Colonic mucosa (tissue), 4 donors: ENCODE data around the gene PFKP. TPM values are rescaled to one million over a fixed set of nuclear protein-coding genes. Genes with fewer than 3 reads are reported as not detected.

Experiments used
- DNase-seq: peaks from one replicate; pipeline ENCODE4 v3.0.0-alpha.2; 2020
- H3K27ac ChIP-seq: fragments of 200-600 bp; one replicate; pipeline ENCODE4 v1.8.0; 2021
- H3K27me3 ChIP-seq: fragments of 200-600 bp; one replicate; pipeline ENCODE4 v1.8.0; 2021
- H3K36me3 ChIP-seq: fragments of 200-600 bp; one replicate; pipeline ENCODE4 v1.8.0; 2021
- H3K4me1 ChIP-seq: fragments of 200-600 bp; one replicate; pipeline ENCODE4 v1.8.0; 2021; ENCODE audit warnings: mild to moderate bottlenecking
- H3K4me3 ChIP-seq: fragments of 200-600 bp; one replicate; pipeline ENCODE4 v1.8.0; 2021
- H3K9ac ChIP-seq, 2 donors: one replicate each; pipeline ENCODE4 v1.7.0; 2013; ENCODE audit warnings: control low read depth in 2 of 2, low read depth in 2 of 2, low read length in 2 of 2
- H3K9me3 ChIP-seq: fragments of 200-600 bp; one replicate; pipeline ENCODE4 v1.8.0; 2021
- intact Hi-C: fragments of 100-400 bp; cut with DNase I; formaldehyde crosslinking; loops from one replicate; pipeline ENCODE4 v1.14.1; 2022
- total RNA-seq, 2 donors: library from RNA; stranded (reverse); fragmentation: NEBNext Ultra II Directional in 1 of 2; extraction: Animal tissue kit (Norgen Biotek cat#: 25700) in 1 of 2; gene quantifications; one replicate each; pipeline ENCODE4 v1.2.1, GENCODE V29; 2021
- TF ChIP-seq, protein P1 (sequence below): fragments of 200-600 bp; IDR thresholded peaks from one replicate; pipeline ENCODE4 v1.8.0; 2022; ENCODE audit warnings: antibody characterized with exemption, mild to moderate bottlenecking
- donor health status: healthy.
- donor health status: DM: no; HTN: no; CAD: no.
- donor health status: DM: no; HTN: no; CAD: no.

The PFKP gene
- total RNA-seq, 2 donors from 2014 or later: 134 to 209 TPM

DNA sequence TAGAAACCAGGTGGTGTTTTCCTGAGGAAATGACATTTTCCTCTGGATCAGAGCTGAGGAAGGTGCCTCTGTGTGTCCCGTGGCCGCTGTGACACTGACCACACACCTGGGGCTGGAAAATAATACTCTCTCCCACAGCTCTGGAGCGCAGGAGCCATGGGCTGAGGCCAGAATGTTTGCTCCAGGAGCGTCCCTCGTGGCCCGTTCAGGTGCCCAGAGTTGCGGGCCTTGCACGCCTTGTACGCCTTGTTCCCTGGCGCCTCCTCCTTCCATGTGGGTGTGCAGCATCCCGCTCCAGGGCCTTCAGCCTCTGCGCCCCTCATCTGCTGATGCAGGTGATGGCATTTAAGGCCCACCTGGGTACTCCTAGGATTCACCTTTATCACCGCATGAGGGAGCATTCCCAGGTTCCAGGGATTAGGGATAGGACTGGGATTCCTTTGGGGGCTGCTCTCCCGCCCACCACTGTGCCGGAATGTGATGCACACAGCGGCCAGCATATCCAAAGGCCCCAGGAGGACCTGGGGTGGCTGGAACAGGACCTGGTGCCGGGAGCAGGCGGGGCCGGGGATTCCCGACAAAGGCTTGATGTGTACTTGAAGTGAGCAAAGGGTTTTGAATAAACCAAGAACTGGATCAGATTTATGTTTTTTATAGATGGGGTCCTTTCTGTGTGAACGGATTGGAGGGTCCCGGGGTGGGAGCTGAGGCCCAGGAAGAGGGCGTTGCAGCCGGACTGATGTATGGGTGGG lies 61.2 kb downstream of the PFKP start:
- H3K27ac ChIP-seq: no peak overlapping the region
- intact Hi-C loops: no loop called here
- no peak overlapping the region for H3K4me3 ChIP-seq
- DNase-seq: no peak
- no peaks in the 10 kb centered on the region for H3K9me3 ChIP-seq
- H3K9ac ChIP-seq: no peak overlapping the region
- no peaks in the 10 kb centered on the region for H3K36me3 ChIP-seq
- TF ChIP-seq, protein P1, sequence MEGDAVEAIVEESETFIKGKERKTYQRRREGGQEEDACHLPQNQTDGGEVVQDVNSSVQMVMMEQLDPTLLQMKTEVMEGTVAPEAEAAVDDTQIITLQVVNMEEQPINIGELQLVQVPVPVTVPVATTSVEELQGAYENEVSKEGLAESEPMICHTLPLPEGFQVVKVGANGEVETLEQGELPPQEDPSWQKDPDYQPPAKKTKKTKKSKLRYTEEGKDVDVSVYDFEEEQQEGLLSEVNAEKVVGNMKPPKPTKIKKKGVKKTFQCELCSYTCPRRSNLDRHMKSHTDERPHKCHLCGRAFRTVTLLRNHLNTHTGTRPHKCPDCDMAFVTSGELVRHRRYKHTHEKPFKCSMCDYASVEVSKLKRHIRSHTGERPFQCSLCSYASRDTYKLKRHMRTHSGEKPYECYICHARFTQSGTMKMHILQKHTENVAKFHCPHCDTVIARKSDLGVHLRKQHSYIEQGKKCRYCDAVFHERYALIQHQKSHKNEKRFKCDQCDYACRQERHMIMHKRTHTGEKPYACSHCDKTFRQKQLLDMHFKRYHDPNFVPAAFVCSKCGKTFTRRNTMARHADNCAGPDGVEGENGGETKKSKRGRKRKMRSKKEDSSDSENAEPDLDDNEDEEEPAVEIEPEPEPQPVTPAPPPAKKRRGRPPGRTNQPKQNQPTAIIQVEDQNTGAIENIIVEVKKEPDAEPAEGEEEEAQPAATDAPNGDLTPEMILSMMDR: no peak
- no peaks in the 10 kb centered on the region for H3K27me3 ChIP-seq
- H3K4me1 ChIP-seq: no peaks in the 10 kb centered on the region

DNA sequence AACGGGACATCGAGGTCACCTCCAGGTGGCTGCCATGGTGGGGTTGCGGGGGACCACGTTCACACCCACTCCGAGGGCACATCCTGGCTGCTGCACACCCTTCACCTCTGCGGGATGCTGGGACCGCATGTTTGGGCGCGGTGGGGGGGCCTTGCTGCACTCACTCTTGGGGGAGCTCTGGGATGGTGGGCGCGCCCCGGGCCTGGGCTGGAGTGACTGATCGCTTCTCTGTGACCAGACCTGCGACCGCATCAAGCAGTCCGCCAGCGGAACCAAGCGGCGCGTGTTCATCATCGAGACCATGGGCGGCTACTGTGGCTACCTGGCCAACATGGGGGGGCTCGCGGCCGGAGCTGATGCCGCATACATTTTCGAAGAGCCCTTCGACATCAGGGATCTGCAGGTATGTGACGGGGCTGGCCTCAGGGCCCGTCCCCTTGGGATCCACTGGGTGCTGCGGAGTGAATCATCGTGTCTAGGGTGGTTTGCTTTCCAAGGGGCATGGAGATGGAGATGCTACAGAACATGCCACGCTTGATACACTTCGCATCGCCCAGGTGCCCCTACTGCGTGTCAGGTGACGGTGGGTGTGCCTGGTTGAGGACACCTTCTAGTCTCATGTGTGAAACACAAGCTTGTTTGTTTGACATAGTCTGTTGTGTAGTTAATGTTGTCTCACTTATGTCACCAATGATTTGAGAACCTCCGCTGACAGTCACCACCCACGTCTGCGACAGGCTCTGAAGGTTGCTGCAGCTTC lies 62.4 kb downstream of the PFKP start:
- Histone ChIP-seq H3K36me3 (no peaks in the 10 kb centered on the region), H3K4me3 (no peak overlapping the region)

DNA sequence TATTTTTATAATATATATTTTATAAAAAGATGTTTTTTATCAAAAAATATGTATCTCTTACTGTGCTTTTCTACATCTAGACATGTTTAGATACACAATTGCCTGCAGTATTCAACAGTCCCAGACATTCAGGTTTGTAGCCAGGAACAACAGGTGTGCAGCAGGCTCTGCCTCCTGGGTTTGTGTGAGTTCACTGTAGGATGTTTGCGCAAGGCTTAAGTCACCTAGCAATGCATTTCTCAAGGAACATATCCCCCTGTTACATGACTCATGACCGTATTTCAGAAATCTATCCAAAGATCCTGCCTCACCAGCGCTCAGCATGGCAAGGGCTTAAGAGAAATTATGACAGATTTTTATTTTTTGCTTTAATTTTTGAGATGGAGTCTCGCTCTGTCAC lies 63.8 kb downstream of the PFKP start:
- no peak for DNase-seq
- intact Hi-C loops: no loop called here
- Histone ChIP-seq H3K27ac (no peak overlapping the region), H3K27me3 (no peaks in the 10 kb centered on the region), H3K36me3 (no peaks in the 10 kb centered on the region), H3K9me3 (no peaks in the 10 kb centered on the region), H3K4me3 (no peak overlapping the region), H3K4me1 (no peaks in the 10 kb centered on the region), H3K9ac (no peak overlapping the region)
- TF ChIP-seq, protein P1: no peak

More for the DNA sequence above, 62.4 kb downstream of the PFKP start:
- intact Hi-C loops: no loop called here
- Histone ChIP-seq H3K9me3 (no peaks in the 10 kb centered on the region), H3K27ac (no peak overlapping the region), H3K9ac (no peak overlapping the region), H3K27me3 (no peaks in the 10 kb centered on the region), H3K4me1 (no peaks in the 10 kb centered on the region)
- DNase-seq: no peak
- TF ChIP-seq, protein P1: no peak

DNA sequence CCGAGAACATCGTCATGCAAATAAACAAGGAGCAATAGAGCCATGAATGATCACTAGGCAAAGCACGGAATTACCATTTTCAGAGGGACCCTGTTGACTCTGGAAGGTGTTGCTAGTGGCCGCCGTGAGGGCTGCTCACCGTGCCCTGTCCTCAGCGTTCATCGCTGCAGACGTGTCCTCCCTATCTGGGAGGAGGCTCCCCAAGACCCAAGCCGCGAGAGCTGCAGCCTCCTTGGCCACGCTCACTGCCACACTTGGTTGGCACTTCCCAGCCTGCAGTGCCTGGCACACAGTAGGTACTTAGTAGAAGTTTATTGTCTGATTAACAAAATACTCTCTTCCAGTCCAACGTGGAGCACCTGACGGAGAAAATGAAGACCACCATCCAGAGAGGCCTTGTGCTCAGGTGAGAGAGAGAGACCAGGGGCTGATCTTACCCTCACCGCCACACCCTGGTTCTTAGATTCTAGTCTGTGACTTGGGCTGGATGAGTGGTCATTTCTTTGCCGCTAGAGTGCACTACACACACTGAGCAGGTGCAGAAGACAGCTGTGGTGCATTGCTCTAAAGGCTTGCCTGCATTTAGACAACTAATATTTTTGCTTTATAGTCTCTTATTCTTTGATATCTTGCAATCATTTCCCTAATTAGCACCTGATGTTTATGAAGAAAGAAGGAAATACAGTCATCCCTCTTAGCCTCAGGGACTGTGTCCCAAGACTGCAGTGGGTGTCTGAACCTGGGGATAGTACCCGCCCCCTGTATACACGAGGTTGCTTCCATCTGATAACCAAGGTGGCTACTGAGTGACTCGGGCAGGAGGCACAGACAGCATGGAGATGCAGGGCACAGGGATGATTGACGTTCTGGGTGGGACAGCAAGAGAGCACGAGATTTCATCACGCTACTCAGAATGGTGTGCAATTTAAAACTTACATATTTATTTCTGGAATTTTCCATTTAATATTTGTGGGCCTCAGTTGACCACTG lies 65.0 kb downstream of the PFKP start:
- TF ChIP-seq, protein P1: no peak
- intact Hi-C loops: no loop called here
- no peaks in the 10 kb centered on the region for H3K36me3 ChIP-seq

DNA sequence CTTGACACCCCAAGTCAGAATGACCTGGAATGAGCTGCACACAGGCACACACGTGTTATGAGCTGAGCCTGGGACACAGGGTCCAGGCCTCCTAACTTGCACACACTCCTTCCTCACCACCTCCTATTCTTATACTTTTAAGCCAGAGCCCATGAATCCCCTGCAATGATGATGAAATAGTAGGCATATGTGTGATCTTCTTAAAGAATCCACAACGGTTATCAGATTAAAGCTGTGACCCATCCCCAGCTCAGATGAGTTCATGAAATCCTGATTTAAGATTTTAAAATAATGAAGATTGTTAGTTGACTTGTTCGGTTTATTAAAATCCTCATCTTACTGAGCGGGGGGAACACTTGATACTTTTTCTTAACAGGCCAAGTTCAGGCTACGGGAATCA lies 66.6 kb downstream of the PFKP start:
- intact Hi-C loops: no loop called here
- H3K27ac ChIP-seq: no peak overlapping the region
- H3K9ac ChIP-seq: no peak overlapping the region
- peaks cover 9% of the 10 kb centered on the region for H3K36me3 ChIP-seq
- H3K27me3 ChIP-seq: no peaks in the 10 kb centered on the region
- H3K9me3 ChIP-seq: no peaks in the 10 kb centered on the region
- no peak overlapping the region for H3K4me3 ChIP-seq
- TF ChIP-seq, protein P1: no peak
- DNase-seq: no peak
- no peaks in the 10 kb centered on the region for H3K4me1 ChIP-seq

More for the DNA sequence above, 65.0 kb downstream of the PFKP start:
- Histone ChIP-seq H3K27ac (no peak overlapping the region), H3K9ac (no peak overlapping the region), H3K4me1 (no peaks in the 10 kb centered on the region), H3K4me3 (no peak overlapping the region), H3K9me3 (no peaks in the 10 kb centered on the region), H3K27me3 (no peaks in the 10 kb centered on the region)
- no peak for DNase-seq
